Measurements from ENCODE around the gene AFF2.

DNA sequence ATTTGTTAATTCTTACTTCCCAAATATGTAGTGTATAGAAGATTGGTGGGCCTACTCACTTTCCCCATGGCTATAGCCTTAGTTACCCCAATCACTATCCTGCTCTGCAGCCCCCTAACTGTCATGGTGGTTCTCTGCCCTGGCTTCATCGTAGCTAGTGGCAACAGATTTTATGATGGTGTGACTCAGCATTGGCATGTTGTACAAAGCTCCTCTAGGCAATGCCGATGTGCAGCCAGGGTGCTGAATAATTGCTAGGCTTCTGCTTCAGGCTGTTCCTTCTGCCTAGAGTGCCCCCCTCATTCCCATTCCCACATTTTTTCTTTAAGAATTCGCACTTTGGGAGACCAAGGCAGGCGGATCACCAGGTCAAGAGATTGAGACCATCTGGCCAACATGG lies 35.2 kb downstream of the AFF2 start:
- TF ChIP-seq, protein P1, sequence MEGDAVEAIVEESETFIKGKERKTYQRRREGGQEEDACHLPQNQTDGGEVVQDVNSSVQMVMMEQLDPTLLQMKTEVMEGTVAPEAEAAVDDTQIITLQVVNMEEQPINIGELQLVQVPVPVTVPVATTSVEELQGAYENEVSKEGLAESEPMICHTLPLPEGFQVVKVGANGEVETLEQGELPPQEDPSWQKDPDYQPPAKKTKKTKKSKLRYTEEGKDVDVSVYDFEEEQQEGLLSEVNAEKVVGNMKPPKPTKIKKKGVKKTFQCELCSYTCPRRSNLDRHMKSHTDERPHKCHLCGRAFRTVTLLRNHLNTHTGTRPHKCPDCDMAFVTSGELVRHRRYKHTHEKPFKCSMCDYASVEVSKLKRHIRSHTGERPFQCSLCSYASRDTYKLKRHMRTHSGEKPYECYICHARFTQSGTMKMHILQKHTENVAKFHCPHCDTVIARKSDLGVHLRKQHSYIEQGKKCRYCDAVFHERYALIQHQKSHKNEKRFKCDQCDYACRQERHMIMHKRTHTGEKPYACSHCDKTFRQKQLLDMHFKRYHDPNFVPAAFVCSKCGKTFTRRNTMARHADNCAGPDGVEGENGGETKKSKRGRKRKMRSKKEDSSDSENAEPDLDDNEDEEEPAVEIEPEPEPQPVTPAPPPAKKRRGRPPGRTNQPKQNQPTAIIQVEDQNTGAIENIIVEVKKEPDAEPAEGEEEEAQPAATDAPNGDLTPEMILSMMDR (IDR thresholded peaks at IDR 0.05): no peak
- no peak for TF ChIP-seq POLR2A (IDR thresholded peaks at IDR 0.05)

Data from esophagus squamous epithelium (tissue), 4 donors.